GM12891 (cell line): Measurements from ENCODE around the gene MISP3.
"Not testable (repeated sequence)": the region's sequence is repeated elsewhere in the genome, so short reads cannot be mapped to it uniquely, and the experiment has no call there.

Experiments
- DNase-seq: peaks from one replicate; pipeline ENCODE4 v3.0.0; 2011; ENCODE audit warnings: low spot score; ENCODE audit not compliant: insufficient read length
- FAIRE-seq: peaks from 2 replicates; lab custom pipeline; 2011; peaks lifted over from hg19 to GRCh38; lab: Jason Lieb, UNC
- PAX5 ChIP-seq: IDR thresholded peaks from 2 replicates; pipeline ENCODE4 v1.6.1; 2011; ENCODE audit warnings: low read length, moderate library complexity, mild to moderate bottlenecking; ENCODE audit not compliant: insufficient read depth, severe bottlenecking
- POLR2A ChIP-seq: IDR thresholded peaks from 2 replicates; pipeline ENCODE4 v1.6.1; 2011; ENCODE audit warnings: low read depth, low read length, control low read depth
- POLR2AphosphoS5 ChIP-seq: IDR thresholded peaks from 2 replicates; pipeline ENCODE4 v1.6.1; 2011; ENCODE audit warnings: low read depth, low read length, control low read depth
- POU2F2 ChIP-seq: IDR thresholded peaks from 2 replicates; pipeline ENCODE4 v1.6.1; 2011; ENCODE audit warnings: low read depth, mild to moderate bottlenecking, control low read depth, low read length, moderate library complexity
- SPI1 ChIP-seq: IDR thresholded peaks from 2 replicates; pipeline ENCODE4 v1.6.1; 2011; ENCODE audit warnings: low read depth, low read length, control low read depth
- TAF1 ChIP-seq: IDR thresholded peaks from 2 replicates; pipeline ENCODE4 v1.6.1; 2011; ENCODE audit warnings: low read depth, low read length, control low read depth

MISP3 gene

DNA sequence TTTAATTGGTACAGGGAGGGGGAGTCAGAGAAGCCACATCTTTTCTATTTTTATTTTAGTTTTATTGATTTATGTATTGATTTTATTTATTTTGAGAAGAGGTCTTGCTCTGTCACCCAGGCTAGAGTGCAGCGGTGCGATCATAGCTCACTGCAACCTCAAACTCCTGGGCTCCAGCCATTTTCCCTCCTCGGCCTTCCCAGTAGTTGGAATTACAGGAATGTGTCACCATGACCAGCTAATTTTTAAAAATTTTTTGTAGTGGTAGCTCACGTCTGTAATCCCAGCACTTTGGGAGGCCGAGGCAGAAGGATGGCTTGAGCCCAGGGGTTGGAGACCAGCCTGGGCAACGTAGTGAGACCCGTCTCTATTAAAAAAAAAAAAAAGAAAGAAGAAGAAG lies 36.9 kb upstream of the MISP3 start:
- no peak for DNase-seq
- FAIRE-seq, result no peak
- TF ChIP-seq POLR2AphosphoS5, result no peak
- no peak for TF ChIP-seq TAF1
- no peak for TF ChIP-seq POU2F2
- no peak for TF ChIP-seq SPI1
- no peak for TF ChIP-seq POLR2A
- no peak for TF ChIP-seq PAX5

DNA sequence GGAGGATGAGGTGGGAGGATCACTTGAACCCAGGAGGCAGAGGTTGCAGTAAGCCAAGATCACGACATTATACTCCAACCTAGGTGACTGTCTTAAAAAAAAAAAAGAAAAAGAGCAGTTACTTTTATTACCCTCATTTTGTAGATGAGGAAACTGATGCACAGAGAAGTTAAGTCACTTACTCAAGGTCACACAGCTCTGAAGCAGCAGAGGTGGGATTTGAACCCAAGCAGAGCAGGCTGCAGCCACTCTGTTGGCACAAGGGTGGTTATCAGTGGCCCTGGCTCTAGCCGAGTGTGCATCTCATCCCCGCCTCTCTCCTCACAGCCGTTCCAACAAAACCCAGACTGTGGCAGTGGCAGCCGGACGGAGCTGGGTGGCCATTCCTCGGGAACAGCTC lies 33.4 kb upstream of the MISP3 start:
- FAIRE-seq (peak; percentile 23), DNase-seq (no peak)
- no peak for TF ChIP-seq SPI1
- no peak for TF ChIP-seq POU2F2
- no peak for TF ChIP-seq POLR2AphosphoS5
- TF ChIP-seq PAX5, result no peak
- no peak for TF ChIP-seq POLR2A
- TF ChIP-seq TAF1, result no peak

GRCh38 chr19:14042659-14043608 lies 29.7 kb upstream of the MISP3 start:
- TF ChIP-seq POU2F2 (peak; percentile 34; the same call in 1 of the 2 replicates), TAF1 (0 out of 2 replicates have a peak, but pooled peaks have one; percentile 16)
- not testable (repeated sequence) for DNase-seq

DNA sequence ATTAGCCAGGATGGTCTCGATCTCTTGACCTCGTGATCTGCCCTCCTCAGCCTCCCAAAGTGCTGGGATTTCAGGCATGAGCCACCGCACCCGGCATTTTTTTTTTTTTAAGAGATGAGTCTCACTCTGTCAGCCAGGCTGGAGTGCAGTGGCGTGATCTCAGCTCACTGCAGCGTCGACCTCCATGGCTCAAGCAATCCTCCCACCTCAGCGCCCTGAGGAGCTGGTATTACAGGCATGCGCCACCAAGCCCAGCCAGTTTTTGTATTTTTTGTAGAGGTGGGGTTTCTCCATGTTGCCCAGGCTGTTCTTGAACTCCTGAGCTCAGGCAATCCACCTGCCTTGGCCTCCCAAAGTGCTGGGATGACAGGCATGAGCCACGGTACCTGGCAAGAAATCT lies 24.7 kb upstream of the MISP3 start:
- not testable (repeated sequence) for FAIRE-seq

More at GRCh38 chr19:14042659-14043608, 29.7 kb upstream of the MISP3 start:
- peak; percentile 87 for FAIRE-seq

DNA sequence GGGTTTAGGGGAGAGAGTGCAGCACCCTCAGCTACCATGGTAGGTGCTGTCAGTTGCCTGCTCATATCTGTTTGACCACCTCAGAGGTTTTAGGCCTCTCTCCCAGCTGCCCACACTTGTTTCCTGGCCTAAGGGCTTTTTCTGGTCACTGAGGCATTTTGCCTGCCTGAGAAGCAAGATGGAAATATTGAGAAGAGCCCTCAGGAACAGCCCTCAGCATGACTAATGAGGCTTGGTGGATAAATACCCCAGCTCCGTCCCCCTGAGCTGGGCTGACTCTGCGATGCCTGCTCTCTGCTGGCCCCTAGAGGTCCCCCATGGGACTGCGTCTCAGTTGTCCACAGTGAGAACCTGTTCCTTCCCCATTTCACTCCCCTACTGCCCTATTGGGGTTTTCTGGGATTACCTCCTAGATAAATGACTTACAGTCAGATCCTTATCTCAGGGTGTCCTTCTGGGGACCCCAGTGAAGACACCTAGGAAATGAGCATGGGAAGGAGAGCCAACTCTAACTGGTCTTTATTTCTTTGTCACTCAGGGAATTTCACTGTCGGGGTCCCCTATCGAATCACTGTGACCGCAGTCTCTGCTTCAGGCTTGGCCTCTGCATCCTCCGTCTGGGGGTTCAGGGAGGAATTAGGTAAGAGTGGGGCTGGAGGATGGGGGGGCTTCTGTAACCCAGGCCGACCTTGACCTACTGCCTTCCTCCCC lies 24.0 kb upstream of the MISP3 start:
- TF ChIP-seq POU2F2 (no peak), SPI1 (no peak), PAX5 (no peak), TAF1 (no peak), POLR2A (no peak), POLR2AphosphoS5 (no peak)
- DNase-seq (peak; percentile 71), FAIRE-seq (peak; percentile 70)

More for the DNA sequence above, 24.7 kb upstream of the MISP3 start:
- not testable (repeated sequence) for DNase-seq

DNA sequence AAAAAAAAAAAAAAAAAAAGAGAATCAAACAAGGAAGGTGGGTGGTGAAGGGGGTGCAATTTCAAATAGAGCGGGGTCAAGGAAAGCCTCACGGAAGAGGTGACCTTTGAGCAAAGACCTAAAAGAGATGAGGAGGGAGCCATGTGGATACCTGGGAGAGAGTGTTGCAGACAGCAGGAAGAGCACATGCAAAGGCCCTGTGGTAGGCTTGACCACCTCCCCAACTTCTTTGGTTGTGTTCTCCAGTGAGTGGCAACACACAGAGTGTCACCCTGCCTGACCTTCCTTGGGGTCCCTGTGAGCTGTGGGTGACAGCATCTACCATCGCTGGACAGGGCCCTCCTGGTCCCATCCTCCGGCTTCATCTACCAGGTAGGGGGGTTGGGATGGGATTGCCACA lies 22.1 kb upstream of the MISP3 start:
- FAIRE-seq (no peak), DNase-seq (no peak)

GRCh38 chr19:14050961-14051360 lies 21.6 kb upstream of the MISP3 start:
- not testable (repeated sequence) for DNase-seq, FAIRE-seq

More for the DNA sequence above, 22.1 kb upstream of the MISP3 start:
- no peak for TF ChIP-seq TAF1
- TF ChIP-seq PAX5, result no peak
- TF ChIP-seq POLR2A, result no peak

DNA sequence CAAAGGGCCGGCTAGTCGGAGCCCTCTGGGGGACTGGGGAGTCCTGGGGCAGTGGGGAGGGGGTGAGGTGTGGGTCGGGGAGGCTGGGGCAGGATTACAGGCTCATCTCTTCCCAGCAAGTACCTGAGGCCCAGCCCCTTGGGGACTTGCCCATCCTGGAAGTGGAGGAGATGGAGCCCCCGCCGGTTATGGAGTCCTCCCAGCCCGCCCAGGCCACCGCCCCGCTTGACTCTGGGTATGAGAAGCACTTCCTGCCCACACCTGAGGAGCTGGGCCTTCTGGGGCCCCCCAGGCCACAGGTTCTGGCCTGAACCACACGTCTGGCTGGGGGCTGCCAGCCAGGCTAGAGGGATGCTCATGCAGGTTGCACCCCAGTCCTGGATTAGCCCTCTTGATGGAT lies 20.6 kb upstream of the MISP3 start:
- DNase-seq (no peak), FAIRE-seq (no peak)
- no peak for TF ChIP-seq POU2F2
- no peak for TF ChIP-seq SPI1
- TF ChIP-seq PAX5, result no peak
- TF ChIP-seq POLR2AphosphoS5, result no peak
- no peak for TF ChIP-seq TAF1
- no peak for TF ChIP-seq POLR2A

DNA sequence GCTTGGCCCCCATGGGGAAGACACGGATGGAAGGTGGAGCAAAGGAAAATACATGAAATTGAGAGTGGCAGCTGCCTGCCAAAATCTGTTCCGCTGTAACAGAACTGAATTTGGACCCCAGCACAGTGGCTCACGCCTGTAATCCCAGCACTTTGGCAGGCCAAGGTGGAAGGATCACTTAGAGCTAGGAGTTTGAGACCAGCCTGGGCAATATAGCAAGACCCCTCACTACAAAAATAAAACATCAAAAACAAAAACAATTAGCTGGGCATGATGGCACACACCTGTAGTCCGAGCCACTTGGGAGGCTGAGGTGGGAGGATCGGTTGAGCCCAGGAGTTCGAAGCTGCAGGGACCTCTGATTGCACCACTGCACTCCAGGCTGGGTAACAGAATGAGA lies 20.1 kb upstream of the MISP3 start:
- DNase-seq, result no peak
- no peak for FAIRE-seq
- no peak for TF ChIP-seq SPI1
- no peak for TF ChIP-seq PAX5
- no peak for TF ChIP-seq TAF1
- TF ChIP-seq POU2F2, result no peak
- TF ChIP-seq POLR2A, result no peak
- TF ChIP-seq POLR2AphosphoS5, result no peak

- DNase-seq, result no peak
- TF ChIP-seq PAX5 (no peak), POU2F2 (no peak), TAF1 (no peak), SPI1 (no peak), POLR2AphosphoS5 (no peak), POLR2A (no peak)
- FAIRE-seq, result no peak
These were observed 19.6 kb upstream of the MISP3 start for GRCh38 chr19:14053032-14053431.
